Memory B cell (primary cell): ENCODE data around the gene TUBG1.

Experiments used
- ATAC-seq: fragments of 150-1000 bp; cut with Tn5 transposase; 2 replicates; pipeline ENCODE4 v1.10.0; 2021; ENCODE audit warnings: low read depth, mild to moderate bottlenecking, moderate library complexity
- DNase-seq, 2 donors: peaks; one replicate each; pipeline ENCODE4 v3.0.0; 2022; ENCODE audit warnings: low spot score in 2 of 2
- H3K27ac Mint-ChIP-seq: one replicate; pipeline ENCODE4 v1.8.0; 2022; ENCODE audit warnings: mild to moderate bottlenecking, moderate library complexity, mixed read lengths
- H3K27me3 Mint-ChIP-seq: one replicate; pipeline ENCODE4 v1.8.0; 2022; ENCODE audit warnings: mixed read lengths
- H3K36me3 Mint-ChIP-seq: one replicate; pipeline ENCODE4 v1.8.0; 2022; ENCODE audit warnings: mild to moderate bottlenecking, mixed read lengths
- H3K4me1 Mint-ChIP-seq: one replicate; pipeline ENCODE4 v1.8.0; 2022; ENCODE audit warnings: mixed read lengths
- H3K4me3 Mint-ChIP-seq: one replicate; pipeline ENCODE4 v1.8.0; 2022; ENCODE audit warnings: mild to moderate bottlenecking, moderate library complexity, mixed read lengths
- H3K9me3 Mint-ChIP-seq: one replicate; pipeline ENCODE4 v1.8.0; 2022; ENCODE audit warnings: mixed read lengths

Gene TUBG1

DNA sequence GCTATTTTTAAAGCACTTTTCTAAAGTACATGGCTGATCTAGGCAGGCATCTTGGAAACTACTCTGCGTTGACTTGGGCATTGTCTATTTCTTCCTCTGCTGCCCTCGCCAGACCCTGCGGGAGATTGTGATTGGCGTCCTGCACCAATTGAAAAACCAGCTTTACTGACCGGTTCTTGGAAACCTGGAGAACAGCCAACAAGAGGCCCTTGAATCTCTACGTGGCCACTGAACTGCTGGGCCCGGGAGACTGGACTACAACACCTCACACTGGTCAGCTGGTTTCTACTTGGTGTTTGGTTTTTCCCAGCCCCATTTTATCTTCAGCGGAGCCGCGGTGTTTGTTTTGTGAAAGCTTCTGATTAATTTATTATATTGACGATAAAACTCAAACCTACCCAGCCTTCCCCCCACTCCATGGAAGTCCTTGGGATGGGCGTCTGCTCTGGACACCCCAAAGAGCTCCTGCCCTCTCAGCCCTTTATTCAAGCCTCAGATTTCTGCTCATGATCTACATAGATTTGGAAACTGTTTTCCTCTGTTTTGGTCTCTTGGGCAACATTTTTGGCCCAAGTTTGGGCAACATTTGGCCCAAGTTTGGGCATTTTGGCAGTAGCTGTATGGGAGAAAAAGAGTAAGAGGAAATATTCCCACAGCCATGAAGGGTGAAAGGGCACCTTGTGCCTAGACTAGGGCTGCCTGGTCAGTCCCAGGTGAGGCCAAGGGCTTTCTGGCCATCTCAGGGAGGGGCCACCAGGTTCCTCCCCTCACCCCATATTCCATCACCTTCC, 37.9 kb upstream of the TUBG1 start:
- Mint-ChIP-seq H3K36me3 (peaks cover 20% of the 10 kb centered on the region), H3K27ac (no peak overlapping the region)

DNA sequence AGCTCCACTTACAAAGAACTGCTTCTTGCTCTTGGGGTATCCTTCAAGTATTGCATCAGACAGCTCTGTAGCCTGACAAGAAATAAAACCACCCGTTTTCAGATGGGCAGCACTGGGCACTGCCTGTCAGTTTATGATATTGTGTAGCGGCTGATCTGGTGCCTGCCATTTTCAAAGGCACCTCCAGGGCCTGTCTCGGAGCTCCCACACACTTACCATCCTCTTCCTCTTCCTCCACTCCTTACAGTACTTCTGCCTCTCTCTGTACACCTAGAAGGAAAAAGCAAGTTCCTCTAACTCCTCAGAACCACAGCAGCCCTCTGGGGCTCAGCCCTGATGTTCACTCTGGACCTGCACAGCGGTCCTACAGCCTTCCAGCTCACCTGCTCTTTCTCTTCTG, 36.4 kb upstream of the TUBG1 start:
- Mint-ChIP-seq H3K27ac (no peak overlapping the region), H3K36me3 (peaks cover 18% of the 10 kb centered on the region), H3K4me1 (peaks cover 18% of the 10 kb centered on the region), H3K9me3 (no peaks in the 10 kb centered on the region), H3K4me3 (no peak overlapping the region), H3K27me3 (no peaks in the 10 kb centered on the region)
- ATAC-seq (no peak), DNase-seq (no peak)

More for the DNA sequence above, 37.9 kb upstream of the TUBG1 start:
- Mint-ChIP-seq H3K9me3 (no peaks in the 10 kb centered on the region), H3K4me1 (peaks cover 15% of the 10 kb centered on the region), H3K27me3 (no peaks in the 10 kb centered on the region), H3K4me3 (no peak overlapping the region)
- DNase-seq (no peak), ATAC-seq (no peak)

DNA sequence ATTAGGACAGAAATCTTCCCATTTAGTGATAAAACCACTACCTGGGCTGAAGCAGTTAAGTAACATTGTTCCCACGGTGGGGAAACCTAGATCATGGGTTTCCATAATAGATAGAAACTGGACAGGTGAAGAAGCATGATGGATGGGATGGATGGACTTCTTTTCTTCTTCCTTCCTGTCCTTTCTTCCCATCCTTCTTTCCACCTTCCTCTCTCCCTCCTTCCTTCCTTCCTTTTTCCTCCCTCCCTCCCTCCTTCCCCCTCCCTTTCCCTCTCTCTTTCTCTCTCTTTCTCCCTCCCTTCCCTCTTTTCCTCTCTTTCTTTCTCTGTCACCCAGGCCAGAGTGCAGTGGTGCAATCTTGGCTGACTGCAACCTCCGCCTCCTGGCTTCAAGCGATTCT, 35.0 kb upstream of the TUBG1 start:
- DNase-seq, result no peak
- Mint-ChIP-seq H3K36me3 (peaks cover 16% of the 10 kb centered on the region), H3K27ac (no peak overlapping the region), H3K4me3 (no peak overlapping the region), H3K27me3 (no peaks in the 10 kb centered on the region), H3K9me3 (no peaks in the 10 kb centered on the region), H3K4me1 (peaks cover 16% of the 10 kb centered on the region)
- no peak for ATAC-seq

DNA sequence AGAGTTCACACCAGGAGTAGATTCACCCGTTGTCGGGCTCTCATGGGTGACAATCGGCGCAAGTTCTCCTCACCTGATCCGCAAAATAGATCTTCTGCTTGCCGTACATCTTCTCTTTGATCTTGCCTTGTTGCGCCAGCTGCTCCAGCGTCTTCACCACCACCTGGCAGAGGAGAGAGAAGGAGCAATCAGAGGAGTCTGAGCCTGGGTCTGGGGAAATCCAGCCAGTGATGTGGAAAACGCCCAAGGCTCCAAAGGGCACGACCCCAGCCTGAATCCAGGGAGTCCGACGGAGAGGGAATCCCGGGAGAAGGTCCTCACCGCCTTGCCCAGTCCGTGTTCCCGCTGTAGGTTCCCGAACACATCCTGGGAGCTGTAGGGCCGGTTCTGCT, 32.3 kb upstream of the TUBG1 start:
- peaks cover 18% of the 10 kb centered on the region for H3K4me1 Mint-ChIP-seq
- DNase-seq (no peak), ATAC-seq (no peak)
- H3K27ac Mint-ChIP-seq, result peak overlapping the region; percentile 89
- H3K9me3 Mint-ChIP-seq, result no peaks in the 10 kb centered on the region
- H3K36me3 Mint-ChIP-seq, result peaks cover 19% of the 10 kb centered on the region
- H3K27me3 Mint-ChIP-seq, result no peaks in the 10 kb centered on the region
- peak overlapping the region; percentile 96 for H3K4me3 Mint-ChIP-seq

DNA sequence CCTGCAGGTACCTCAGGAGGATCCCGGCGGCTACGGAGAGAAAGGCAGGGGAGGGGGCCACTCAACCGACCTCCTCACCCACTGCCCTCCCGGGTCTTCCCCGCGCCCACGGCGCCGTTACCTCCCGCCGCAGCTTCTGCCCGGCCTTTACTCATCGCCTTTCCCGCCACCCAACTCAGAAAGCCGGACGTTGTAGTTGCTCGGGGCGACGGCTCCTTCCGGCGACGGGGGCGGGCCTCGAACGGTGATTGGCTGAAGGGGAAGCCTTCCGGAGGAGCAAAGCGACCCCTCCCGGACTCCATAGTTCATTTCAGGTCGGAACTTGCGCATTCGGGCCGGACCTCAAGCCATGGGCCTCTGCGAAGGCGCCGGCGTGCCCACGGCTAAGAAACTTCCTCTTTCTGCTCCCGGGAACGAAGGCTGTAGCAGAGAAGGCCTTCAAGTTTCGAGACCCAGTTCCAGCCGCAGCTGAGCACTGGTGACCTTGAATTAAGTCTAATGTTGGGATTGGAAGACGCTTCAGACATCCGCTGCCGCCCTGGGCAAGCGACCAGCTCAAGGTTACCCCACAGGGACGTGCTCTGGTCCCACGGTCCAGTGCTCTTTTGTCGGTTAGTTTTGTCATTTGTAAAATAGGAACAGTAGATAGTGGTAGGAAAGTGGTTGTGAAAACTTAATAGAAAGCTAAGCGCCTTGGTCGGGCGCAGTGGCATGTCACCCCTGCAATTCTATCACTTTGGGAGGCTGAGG, 31.8 kb upstream of the TUBG1 start, which contains the start of gene PSMC3IP:
TSS of gene PSMC3IP (minus strand) at position 198 of the 750 bp plus-strand sequence. CDS start at position 155, 43 bp downstream.
- Mint-ChIP-seq H3K4me1 (peaks cover 18% of the 10 kb centered on the region), H3K36me3 (peaks cover 18% of the 10 kb centered on the region), H3K9me3 (no peaks in the 10 kb centered on the region), H3K4me3 (peak within 1 kb of the TSS; percentile 96), H3K27ac (peak within 1 kb of the TSS; percentile 89), H3K27me3 (no peaks in the 10 kb centered on the region)
- peak; percentile 90 for ATAC-seq
- DNase-seq, result peak; percentile 79 to 86

DNA sequence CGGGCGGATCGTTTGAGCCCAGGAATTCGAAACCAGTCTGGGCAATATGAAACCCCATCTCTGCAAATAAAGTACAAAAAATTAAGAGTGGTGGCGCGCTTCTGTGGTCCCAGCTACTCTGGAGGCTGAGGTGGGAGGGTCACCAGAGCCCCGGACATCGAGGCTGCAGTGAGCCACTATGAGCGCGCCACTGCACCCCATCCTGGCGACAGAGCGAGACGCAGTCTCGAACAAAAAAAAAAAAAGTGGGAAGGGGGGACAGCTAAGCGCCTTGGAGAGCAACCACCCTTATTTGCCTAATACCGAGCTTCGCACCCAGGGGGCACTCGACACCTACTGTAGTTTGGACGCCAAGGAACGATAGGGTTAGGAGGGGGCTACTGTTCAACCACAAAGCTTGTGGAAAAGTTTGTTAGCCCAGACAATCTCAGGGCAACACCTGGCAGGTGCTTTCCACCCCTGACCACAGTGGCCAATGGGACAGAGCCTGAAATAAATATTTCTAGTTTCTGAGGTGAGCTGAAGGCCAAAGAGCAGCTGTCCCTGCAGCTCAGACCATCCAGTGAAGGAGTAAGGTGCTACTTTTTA, 31.1 kb upstream of the TUBG1 start:
- H3K4me3 Mint-ChIP-seq, result peak overlapping the region; percentile 96
- no peaks in the 10 kb centered on the region for H3K9me3 Mint-ChIP-seq
- peaks cover 18% of the 10 kb centered on the region for H3K4me1 Mint-ChIP-seq
- ATAC-seq (peak; percentile 57), DNase-seq (peak; percentile 68 to 85)
- H3K27me3 Mint-ChIP-seq, result no peaks in the 10 kb centered on the region
- peak overlapping the region; percentile 89 for H3K27ac Mint-ChIP-seq
- H3K36me3 Mint-ChIP-seq, result peaks cover 19% of the 10 kb centered on the region

DNA sequence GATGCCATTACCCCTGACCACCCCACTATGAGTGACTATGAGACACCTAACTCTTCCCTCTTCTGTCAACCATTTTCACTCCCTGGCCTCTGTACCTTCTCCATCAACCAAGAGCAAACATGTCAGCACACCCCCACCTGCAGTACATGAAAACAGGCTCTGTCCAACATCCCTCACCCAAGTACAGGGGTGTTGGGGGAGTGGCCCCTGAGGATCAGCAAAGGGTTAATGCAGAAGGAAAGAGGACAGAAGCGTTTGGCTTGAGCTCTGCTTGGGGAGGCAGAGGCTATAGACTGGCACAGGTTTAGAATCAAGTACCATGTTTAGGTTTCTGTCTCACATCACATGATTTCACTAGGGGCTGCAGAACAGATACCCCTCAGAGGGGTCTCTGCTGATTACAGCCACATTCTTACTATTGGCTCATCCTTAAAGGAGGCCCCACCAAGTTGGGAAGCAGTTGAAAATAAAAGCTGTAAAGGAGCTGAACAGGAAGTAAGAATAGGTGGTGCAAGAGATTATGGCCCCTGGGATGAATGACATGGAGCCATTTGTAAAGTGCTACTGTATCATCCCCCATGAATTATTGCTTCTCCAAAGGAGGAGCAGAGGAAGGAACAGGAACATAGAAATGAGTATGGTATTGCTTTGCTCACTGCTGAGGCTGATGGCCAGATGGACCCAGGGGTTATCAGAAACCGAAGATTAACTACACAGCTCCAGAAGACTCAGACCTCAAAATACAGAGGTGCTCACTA, 29.5 kb upstream of the TUBG1 start:
- Mint-ChIP-seq H3K27ac (no peak overlapping the region), H3K4me1 (peaks cover 19% of the 10 kb centered on the region), H3K27me3 (no peaks in the 10 kb centered on the region), H3K4me3 (peak overlapping the region; percentile 37), H3K9me3 (no peaks in the 10 kb centered on the region), H3K36me3 (peaks cover 15% of the 10 kb centered on the region)
- no peak for DNase-seq
- ATAC-seq, result no peak

DNA sequence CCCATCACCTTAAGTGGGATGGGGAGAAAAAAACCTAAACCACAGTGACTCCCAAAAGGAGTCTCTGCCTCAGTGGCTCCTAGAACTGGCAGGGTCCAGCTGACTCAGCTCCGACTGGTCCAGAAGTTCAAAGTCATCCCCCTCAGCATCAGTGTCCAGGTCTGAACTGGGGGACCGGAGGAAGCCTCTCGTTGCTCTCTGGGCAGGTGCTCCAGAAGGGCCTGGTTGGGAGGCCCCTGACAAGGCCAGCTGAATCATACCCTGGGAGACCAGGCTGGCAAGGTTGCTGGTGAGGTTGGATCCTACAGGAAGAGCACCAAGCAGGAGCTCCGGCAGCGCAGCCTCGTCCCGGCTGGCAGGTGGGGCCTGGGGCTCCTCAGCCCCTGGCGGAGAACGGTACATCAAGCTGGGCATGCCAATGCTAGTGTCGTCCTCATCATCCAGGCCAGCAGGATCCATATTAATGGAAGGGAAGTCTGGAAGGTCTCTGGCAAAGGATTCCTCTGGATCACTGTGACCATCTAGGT, 27.7 kb upstream of the TUBG1 start:
- no peak overlapping the region for H3K27ac Mint-ChIP-seq
- no peak for DNase-seq

DNA sequence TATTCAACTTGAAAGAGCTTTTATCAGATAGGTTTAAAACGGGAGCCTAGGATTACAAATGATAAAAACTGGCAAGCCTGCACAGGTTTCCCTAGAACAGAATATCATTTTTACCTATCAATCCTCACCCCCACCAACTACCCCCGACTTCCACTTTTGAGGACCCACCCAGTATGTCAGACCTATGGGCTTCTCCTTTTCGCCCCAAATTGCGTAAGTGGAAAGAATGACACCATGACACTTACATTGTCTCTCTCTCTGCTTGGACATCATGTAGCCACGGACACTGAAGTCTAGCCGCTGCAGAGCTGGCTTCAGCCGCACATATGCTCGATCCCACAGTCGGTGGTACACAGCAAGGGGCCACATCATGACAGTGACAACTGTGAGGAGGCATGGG, 24.6 kb upstream of the TUBG1 start:
- Mint-ChIP-seq H3K36me3 (peaks cover 21% of the 10 kb centered on the region), H3K4me1 (peaks cover 27% of the 10 kb centered on the region), H3K4me3 (no peak overlapping the region), H3K9me3 (no peaks in the 10 kb centered on the region), H3K27me3 (no peaks in the 10 kb centered on the region), H3K27ac (no peak overlapping the region)
- DNase-seq, result no peak
- no peak for ATAC-seq

More for the DNA sequence above, 27.7 kb upstream of the TUBG1 start:
- Mint-ChIP-seq H3K4me1 (peaks cover 26% of the 10 kb centered on the region), H3K36me3 (peaks cover 16% of the 10 kb centered on the region), H3K4me3 (no peak overlapping the region), H3K9me3 (no peaks in the 10 kb centered on the region), H3K27me3 (no peaks in the 10 kb centered on the region)
- no peak for ATAC-seq

DNA sequence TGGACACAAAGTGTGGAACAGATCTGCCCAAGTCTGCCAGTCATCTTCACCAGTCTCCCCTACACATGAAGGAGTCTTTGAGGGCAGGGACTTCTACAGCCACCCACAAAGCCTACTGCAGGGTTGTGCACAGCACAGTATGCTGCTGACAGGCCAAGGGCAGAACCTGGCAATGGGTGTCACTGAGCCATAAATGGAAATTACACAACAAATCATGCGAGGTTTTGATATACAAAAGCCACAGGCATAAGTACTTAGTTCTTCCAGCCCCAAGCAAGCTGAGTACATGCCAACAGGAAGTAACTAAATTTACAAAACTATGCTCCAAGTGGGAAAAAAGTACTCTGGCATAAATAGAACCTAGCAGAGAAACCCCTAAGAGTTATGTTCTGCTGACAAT, 24.1 kb upstream of the TUBG1 start:
- no peaks in the 10 kb centered on the region for H3K9me3 Mint-ChIP-seq
- H3K4me1 Mint-ChIP-seq, result peaks cover 27% of the 10 kb centered on the region
- peak overlapping the region; percentile 74 for H3K27ac Mint-ChIP-seq
- H3K27me3 Mint-ChIP-seq, result no peaks in the 10 kb centered on the region
- ATAC-seq, result no peak
- no peak overlapping the region for H3K4me3 Mint-ChIP-seq
- peaks cover 21% of the 10 kb centered on the region for H3K36me3 Mint-ChIP-seq
- no peak for DNase-seq

DNA sequence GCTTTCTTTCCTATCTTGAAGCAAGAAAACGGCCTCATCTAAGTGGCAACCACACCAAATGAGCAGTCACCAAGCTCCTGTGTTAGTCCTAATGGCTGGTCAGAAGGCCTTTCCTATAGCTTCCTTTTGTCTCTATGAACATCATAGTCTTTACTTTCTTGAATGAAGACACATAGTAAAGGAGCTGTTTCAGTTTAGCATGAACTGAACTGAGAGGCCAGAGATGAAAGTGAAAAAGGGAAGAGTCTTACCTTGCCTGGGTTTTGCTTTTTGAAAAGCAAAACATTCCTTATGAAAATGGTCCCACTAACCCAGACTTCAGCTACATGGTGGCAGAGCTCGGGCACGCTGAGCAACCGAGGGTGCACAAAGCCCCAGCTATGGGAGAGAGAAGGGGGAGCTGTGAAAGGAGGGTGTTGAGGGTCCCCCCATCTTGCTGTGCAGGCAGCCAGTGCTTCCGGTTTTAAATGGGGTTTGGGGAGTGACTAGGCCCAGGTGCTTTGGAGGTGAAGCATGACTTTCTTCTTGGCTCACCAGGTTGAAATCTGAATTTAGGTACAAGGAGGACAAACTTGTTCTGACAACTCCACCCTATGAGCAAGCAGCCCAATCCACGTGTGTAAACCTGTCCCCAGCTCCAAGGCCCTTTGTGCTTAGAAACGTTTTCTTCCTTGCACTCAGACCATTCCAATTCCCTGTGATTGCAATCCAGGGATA, 22.8 kb upstream of the TUBG1 start:
- peak; percentile 85 for ATAC-seq
- H3K27me3 Mint-ChIP-seq, result no peaks in the 10 kb centered on the region
- DNase-seq, result no peak
- H3K27ac Mint-ChIP-seq, result peak overlapping the region; percentile 74
- H3K36me3 Mint-ChIP-seq, result peaks cover 20% of the 10 kb centered on the region
- H3K9me3 Mint-ChIP-seq, result no peaks in the 10 kb centered on the region
- H3K4me1 Mint-ChIP-seq, result peaks cover 27% of the 10 kb centered on the region
- H3K4me3 Mint-ChIP-seq, result peak overlapping the region; percentile 78

DNA sequence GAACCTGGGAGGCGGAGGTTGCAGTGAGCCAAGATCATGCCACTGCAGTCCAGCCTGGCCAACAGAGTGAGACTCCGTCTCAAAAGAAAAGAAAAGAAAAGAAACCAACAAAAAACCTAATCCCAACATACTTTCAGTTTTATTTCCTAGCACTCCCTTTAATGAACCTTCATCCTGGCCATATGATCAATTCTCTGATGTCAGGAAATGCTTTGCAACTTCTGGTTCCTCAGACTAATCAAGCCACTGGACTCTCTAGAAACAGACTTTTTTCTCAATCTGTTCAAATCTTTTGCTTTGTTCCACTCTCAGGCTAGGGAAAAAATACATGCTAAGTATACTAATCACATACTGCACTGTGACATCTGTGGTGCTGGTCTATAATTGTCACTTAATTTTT, 18.6 kb upstream of the TUBG1 start:
- Mint-ChIP-seq H3K27ac (no peak overlapping the region), H3K27me3 (no peaks in the 10 kb centered on the region), H3K9me3 (no peaks in the 10 kb centered on the region), H3K4me3 (no peak overlapping the region), H3K4me1 (peaks cover 23% of the 10 kb centered on the region), H3K36me3 (peaks cover 14% of the 10 kb centered on the region)
- ATAC-seq (no peak), DNase-seq (no peak)

DNA sequence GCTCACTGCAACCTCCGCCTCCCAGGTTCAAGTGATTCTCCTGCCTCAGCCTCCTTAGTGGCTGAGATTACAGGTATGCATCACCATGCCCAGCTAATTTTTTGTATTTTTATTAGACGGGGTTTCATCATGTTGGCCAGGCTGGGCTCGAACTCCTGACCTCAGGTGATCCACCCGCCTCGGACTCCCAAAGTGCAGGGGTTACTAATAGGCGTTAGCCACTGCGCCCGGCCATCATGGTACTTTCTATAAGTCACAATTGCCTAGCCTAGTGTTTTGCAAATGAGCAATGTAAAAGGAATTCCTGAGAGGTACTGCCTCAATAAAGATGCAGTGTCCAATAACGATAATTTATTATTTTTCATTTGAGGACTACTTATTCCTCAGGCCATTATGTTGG, 18.1 kb upstream of the TUBG1 start:
- H3K9me3 Mint-ChIP-seq, result no peaks in the 10 kb centered on the region
- H3K4me1 Mint-ChIP-seq, result peaks cover 20% of the 10 kb centered on the region
- H3K27me3 Mint-ChIP-seq, result no peaks in the 10 kb centered on the region
- H3K4me3 Mint-ChIP-seq, result no peak overlapping the region
- no peak for DNase-seq
- H3K36me3 Mint-ChIP-seq, result peaks cover 16% of the 10 kb centered on the region
- no peak for ATAC-seq
- H3K27ac Mint-ChIP-seq, result no peak overlapping the region
